ENCODE data around the gene TMEM201. TPM values are rescaled to one million over a fixed set of nuclear protein-coding genes. Genes with fewer than 3 reads are reported as not detected.

TMEM201 gene
- total and polyA plus RNA-seq, 9 of the 15 experiments (the other 6 are each of a cell fraction or from before 2014, with no cell fraction given): 0.42 to 51.3 (median 7.4) TPM

DNA sequence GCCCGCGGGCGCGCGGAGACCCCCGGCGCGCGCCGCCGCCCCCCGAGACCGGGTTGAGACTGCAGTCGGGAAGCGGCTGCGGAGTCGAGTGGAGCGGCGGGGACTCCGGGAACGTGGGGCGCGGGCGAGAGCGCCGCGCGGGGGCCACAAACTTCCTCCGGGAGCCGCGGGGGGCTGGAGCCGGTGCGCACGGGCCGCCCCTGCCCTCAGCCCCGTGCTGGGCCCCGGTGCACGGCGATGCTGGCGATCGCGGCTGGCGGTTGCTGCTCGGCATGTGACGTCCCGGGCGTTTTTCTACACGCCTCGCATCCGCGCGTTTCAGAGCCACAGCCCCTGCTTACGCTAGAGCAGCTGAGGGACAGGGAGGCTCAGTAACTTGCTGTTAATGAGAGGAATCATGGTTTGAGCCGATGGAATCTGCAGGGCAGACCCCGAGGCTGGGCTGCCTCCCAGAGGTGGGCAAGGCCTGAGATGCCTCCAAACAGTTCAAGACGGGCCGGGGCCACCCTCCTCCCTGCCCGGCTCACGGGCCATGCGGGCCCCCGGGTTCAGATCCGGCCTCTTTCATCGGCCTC, 520 bp downstream of the TMEM201 start (continued):
- 0 out of 4 replicates have a peak, but pooled peaks of 1 of the 2 experiments have one; percentile 32 for TF ChIP-seq MNT (conservative IDR thresholded peaks at IDR 0.05)
- no peak for TF ChIP-seq LEF1 (IDR thresholded peaks at IDR 0.05)
- TF ChIP-seq ZBED1 (IDR thresholded peaks at IDR 0.05): no peak
- TF ChIP-seq RBFOX2 (IDR thresholded peaks at IDR 0.05; ENCODE audit: low read depth, low read length): peak; percentile 72
- TF ChIP-seq CCAR2 (IDR thresholded peaks at IDR 0.05; ENCODE audit: low read depth, low read length): no peak
- peak; percentile 9; the same call in 1 of the 2 replicates for TF ChIP-seq ARID4B (CRISPR knock-in tag; IDR thresholded peaks at IDR 0.05)
- TF ChIP-seq, protein P1, sequence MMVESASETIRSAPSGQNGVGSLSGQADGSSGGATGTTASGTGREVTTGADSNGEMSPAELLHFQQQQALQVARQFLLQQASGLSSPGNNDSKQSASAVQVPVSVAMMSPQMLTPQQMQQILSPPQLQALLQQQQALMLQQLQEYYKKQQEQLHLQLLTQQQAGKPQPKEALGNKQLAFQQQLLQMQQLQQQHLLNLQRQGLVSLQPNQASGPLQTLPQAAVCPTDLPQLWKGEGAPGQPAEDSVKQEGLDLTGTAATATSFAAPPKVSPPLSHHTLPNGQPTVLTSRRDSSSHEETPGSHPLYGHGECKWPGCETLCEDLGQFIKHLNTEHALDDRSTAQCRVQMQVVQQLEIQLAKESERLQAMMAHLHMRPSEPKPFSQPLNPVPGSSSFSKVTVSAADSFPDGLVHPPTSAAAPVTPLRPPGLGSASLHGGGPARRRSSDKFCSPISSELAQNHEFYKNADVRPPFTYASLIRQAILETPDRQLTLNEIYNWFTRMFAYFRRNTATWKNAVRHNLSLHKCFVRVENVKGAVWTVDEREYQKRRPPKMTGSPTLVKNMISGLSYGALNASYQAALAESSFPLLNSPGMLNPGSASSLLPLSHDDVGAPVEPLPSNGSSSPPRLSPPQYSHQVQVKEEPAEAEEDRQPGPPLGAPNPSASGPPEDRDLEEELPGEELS (CRISPR knock-in tag; IDR thresholded peaks at IDR 0.05; ENCODE audit: borderline replicate concordance): no peak
- TF ChIP-seq CBFA2T3 (IDR thresholded peaks at IDR 0.05): no peak
- TF ChIP-seq STAT6 (CRISPR knock-in tag; IDR thresholded peaks at IDR 0.05): no peak
- TF ChIP-seq MEF2D (tag; conservative IDR thresholded peaks at IDR 0.05; ENCODE audit: low read depth): no peak
- no peak for TF ChIP-seq EGR1 (conservative IDR thresholded peaks at IDR 0.05)
- TF ChIP-seq IFI16 (CRISPR knock-in tag; IDR thresholded peaks at IDR 0.05): no peak
- TF ChIP-seq, protein P2, sequence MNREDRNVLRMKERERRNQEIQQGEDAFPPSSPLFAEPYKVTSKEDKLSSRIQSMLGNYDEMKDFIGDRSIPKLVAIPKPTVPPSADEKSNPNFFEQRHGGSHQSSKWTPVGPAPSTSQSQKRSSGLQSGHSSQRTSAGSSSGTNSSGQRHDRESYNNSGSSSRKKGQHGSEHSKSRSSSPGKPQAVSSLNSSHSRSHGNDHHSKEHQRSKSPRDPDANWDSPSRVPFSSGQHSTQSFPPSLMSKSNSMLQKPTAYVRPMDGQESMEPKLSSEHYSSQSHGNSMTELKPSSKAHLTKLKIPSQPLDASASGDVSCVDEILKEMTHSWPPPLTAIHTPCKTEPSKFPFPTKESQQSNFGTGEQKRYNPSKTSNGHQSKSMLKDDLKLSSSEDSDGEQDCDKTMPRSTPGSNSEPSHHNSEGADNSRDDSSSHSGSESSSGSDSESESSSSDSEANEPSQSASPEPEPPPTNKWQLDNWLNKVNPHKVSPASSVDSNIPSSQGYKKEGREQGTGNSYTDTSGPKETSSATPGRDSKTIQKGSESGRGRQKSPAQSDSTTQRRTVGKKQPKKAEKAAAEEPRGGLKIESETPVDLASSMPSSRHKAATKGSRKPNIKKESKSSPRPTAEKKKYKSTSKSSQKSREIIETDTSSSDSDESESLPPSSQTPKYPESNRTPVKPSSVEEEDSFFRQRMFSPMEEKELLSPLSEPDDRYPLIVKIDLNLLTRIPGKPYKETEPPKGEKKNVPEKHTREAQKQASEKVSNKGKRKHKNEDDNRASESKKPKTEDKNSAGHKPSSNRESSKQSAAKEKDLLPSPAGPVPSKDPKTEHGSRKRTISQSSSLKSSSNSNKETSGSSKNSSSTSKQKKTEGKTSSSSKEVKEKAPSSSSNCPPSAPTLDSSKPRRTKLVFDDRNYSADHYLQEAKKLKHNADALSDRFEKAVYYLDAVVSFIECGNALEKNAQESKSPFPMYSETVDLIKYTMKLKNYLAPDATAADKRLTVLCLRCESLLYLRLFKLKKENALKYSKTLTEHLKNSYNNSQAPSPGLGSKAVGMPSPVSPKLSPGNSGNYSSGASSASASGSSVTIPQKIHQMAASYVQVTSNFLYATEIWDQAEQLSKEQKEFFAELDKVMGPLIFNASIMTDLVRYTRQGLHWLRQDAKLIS (CRISPR knock-in tag; IDR thresholded peaks at IDR 0.05): no peak

Measured in K562 (cell line).